Activated naive CD8-positive, alpha-beta T cell treated with anti-CD3 and anti-CD28 coated beads, Interleukin-2, amount 50 U/mL, for 24 hours (primary cell): ENCODE measurements around the gene GNAT1.
A peak's percentile ranks its signal among the peaks of the same experiment; 100 is the strongest.
"Not testable (repeated sequence)": the region's sequence is repeated elsewhere in the genome, so short reads cannot be mapped to it uniquely, and the experiment has no call there.

Experiments
- ATAC-seq: fragments of 150-1000 bp; cut with Tn5 transposase; one replicate; pipeline ENCODE4 v1.10.0; 2021
- DNase-seq: peaks from one replicate; pipeline ENCODE4 v3.0.0; 2021
- H3K27ac Mint-ChIP-seq: one replicate; pipeline ENCODE4 v1.8.0; 2021; ENCODE audit warnings: mild to moderate bottlenecking, mixed read lengths
- H3K27me3 Mint-ChIP-seq: one replicate; pipeline ENCODE4 v1.8.0; 2021; ENCODE audit warnings: mixed read lengths
- H3K36me3 Mint-ChIP-seq: one replicate; pipeline ENCODE4 v1.8.0; 2021; ENCODE audit warnings: low read depth, mixed read lengths
- H3K4me1 Mint-ChIP-seq: one replicate; pipeline ENCODE4 v1.8.0; 2021; ENCODE audit warnings: mixed read lengths
- H3K4me3 Mint-ChIP-seq: one replicate; pipeline ENCODE4 v1.8.0; 2021; ENCODE audit warnings: mild to moderate bottlenecking, moderate library complexity, mixed read lengths
- H3K9me3 Mint-ChIP-seq: one replicate; pipeline ENCODE4 v1.8.0; 2021; ENCODE audit warnings: mixed read lengths

The GNAT1 gene

DNA sequence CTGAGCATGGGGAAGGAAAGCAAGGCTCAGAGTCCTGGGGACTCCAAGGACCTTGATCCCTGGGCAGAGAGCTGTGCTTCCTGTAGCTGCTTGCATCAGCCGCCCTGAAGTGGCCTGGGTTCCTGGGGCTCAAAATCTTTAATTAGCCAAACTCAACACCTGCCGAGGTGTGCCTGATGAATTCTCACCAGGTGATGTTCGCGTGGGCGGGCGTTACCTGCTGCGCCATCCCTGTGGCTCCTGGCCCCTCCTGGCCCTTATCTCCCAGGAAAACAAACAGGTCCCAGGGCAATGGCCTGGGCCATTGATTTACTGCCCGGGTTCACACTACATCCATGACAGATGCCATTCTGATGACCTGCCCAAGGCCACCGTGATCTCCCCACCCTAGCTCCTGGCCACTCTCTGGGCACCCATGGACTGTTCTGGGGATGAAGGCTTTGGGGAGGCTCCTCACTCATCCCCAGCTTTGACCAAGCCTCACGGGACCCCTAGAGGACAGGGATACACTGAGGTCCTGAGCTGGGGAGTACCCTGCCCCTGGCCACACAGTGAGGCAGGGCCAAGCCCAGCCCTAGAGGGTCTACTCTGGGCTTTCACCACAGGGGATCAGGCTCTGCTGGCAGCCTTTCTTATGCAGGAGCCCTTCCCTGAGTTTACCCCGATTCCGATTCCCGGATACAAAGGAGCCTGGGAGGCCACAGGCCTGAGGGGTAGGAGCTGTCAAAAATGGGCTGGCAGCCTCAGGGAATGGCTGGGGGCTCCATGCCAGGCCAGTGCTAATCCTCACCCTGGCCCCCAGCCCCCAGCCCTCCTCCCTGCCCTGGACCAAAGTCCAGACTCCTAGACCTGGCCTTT is 19.3 kb downstream of the GNAT1 start:
- no peak overlapping the region for H3K4me3 Mint-ChIP-seq
- DNase-seq (no peak), ATAC-seq (no peak)
- H3K27me3 Mint-ChIP-seq, result peaks cover 19% of the 10 kb centered on the region
- H3K36me3 Mint-ChIP-seq, result no peaks in the 10 kb centered on the region
- H3K4me1 Mint-ChIP-seq, result peaks cover 4% of the 10 kb centered on the region
- no peak overlapping the region for H3K27ac Mint-ChIP-seq
- no peaks in the 10 kb centered on the region for H3K9me3 Mint-ChIP-seq

- not testable (repeated sequence) for H3K27ac Mint-ChIP-seq, DNase-seq, ATAC-seq, H3K36me3 Mint-ChIP-seq, H3K9me3 Mint-ChIP-seq, H3K4me1 Mint-ChIP-seq, H3K4me3 Mint-ChIP-seq
- H3K27me3 Mint-ChIP-seq, result peaks cover 16% of the 10 kb centered on the region
These were observed 19.9 kb downstream of the GNAT1 start for GRCh38 chr3:50211368-50211717.

- DNase-seq, result peak; percentile 71
- peak; percentile 90 for ATAC-seq
- H3K9me3 Mint-ChIP-seq, result no peaks in the 10 kb centered on the region
These were observed 20.5 kb downstream of the GNAT1 start for GRCh38 chr3:50211930-50212329.

DNA sequence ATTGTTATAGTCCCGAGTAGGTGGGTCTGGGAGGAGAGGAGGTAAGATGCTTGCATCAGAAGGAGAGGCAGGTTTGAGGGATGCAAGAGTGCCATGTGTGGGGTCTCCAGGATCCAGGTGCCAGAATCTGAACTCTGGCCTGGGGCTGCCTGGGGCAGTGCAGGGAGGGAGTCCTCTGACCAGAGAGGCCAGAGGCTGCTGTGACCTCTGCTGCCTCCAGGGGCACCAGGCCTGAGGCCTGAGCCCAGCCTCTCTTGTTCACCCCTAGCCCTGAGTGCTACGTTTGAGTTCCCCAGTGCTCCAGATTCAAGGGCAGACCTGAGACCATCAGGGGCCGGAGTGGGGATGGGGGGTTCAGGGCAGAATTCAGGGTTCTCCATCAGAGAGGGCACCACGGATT is 21.1 kb downstream of the GNAT1 start:
- no peaks in the 10 kb centered on the region for H3K9me3 Mint-ChIP-seq
- no peak overlapping the region for H3K4me3 Mint-ChIP-seq
- peaks cover 4% of the 10 kb centered on the region for H3K4me1 Mint-ChIP-seq
- ATAC-seq (no peak), DNase-seq (no peak)
- peaks cover 5% of the 10 kb centered on the region for H3K27me3 Mint-ChIP-seq
- no peaks in the 10 kb centered on the region for H3K36me3 Mint-ChIP-seq
- H3K27ac Mint-ChIP-seq, result no peak overlapping the region

More at GRCh38 chr3:50211930-50212329, 20.5 kb downstream of the GNAT1 start:
- H3K27me3 Mint-ChIP-seq, result peaks cover 10% of the 10 kb centered on the region
- H3K36me3 Mint-ChIP-seq, result no peaks in the 10 kb centered on the region
- H3K27ac Mint-ChIP-seq, result no peak overlapping the region
- no peak overlapping the region for H3K4me3 Mint-ChIP-seq
- H3K4me1 Mint-ChIP-seq, result peaks cover 4% of the 10 kb centered on the region

GRCh38 chr3:50212971-50213370 is 21.6 kb downstream of the GNAT1 start:
- H3K9me3 Mint-ChIP-seq, result no peaks in the 10 kb centered on the region

DNA sequence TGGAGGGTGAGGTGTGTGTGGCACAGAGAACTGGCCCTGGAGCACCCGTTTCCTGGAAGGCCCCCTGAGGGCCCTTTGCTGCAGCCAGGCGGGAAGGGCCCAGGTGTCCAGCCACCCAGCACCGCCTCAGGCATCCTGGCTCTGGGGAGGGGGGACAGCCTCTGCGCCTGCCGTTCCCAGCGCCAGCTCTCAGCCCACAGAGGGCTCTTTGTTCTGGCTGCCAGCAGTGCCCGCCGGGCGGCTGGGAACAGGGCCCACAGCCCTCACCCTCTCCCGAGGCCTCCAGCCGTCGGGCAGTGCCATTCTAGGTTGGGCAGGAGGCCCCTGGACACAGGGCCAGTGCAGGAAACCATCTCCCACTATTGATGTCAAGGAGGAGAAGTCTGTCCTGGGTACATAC is 22.0 kb downstream of the GNAT1 start:
- no peaks in the 10 kb centered on the region for H3K9me3 Mint-ChIP-seq
- no peak overlapping the region for H3K4me3 Mint-ChIP-seq

More at GRCh38 chr3:50212971-50213370, 21.6 kb downstream of the GNAT1 start:
- DNase-seq, result no peak
- Mint-ChIP-seq H3K4me3 (no peak overlapping the region), H3K27ac (no peak overlapping the region), H3K4me1 (peaks cover 4% of the 10 kb centered on the region), H3K27me3 (peaks cover 5% of the 10 kb centered on the region), H3K36me3 (no peaks in the 10 kb centered on the region)
- ATAC-seq, result no peak

DNA sequence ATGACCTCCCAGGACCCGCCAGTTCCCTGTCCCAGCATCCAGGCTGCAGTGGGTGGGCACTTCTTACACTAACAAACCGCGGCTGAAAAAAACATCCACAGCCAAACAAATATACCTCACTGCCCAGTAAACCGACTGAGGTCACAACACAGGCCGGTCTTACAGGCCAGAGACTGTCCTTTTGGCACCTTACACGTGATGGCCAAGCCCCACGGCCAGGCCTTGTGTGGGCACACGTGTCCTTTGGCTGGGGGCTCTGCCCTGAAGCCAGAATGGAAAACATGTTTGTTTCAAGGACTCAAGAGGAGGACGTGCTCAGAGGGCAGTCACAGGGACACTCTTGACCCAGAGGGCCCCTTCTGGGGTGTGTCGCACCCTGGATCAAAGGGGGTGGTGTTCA is 23.4 kb downstream of the GNAT1 start:
- H3K4me3 Mint-ChIP-seq, result no peak overlapping the region

More for the DNA sequence above, 22.0 kb downstream of the GNAT1 start:
- H3K36me3 Mint-ChIP-seq, result no peaks in the 10 kb centered on the region
- DNase-seq (no peak), ATAC-seq (no peak)
- H3K27me3 Mint-ChIP-seq, result peaks cover 5% of the 10 kb centered on the region
- no peak overlapping the region for H3K27ac Mint-ChIP-seq
- peaks cover 4% of the 10 kb centered on the region for H3K4me1 Mint-ChIP-seq

DNA sequence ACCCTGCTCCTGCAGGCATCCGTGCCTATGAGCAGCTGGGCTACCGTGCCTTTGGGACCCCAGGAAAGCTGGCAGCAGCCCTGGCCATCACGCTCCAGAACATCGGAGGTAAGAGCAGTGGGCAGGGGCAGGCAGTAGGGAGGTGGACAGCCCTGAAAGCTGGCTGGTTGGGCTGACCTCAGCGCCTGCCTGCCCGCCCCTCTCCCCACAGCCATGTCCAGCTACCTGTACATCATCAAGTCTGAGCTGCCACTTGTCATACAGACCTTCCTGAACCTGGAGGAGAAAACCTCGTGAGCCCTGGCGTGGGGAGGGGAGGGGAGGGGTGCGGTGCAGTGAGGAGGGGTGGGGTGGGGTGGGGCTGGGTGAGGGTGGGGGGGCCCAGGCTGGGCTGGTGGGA is 24.1 kb downstream of the GNAT1 start:
- ATAC-seq (no peak), DNase-seq (no peak)
- Mint-ChIP-seq H3K27ac (no peak overlapping the region), H3K27me3 (no peaks in the 10 kb centered on the region), H3K9me3 (no peaks in the 10 kb centered on the region), H3K36me3 (no peaks in the 10 kb centered on the region), H3K4me1 (peaks cover 4% of the 10 kb centered on the region), H3K4me3 (no peak overlapping the region)

More for the DNA sequence above, 23.4 kb downstream of the GNAT1 start:
- ATAC-seq (no peak), DNase-seq (no peak)
- no peaks in the 10 kb centered on the region for H3K36me3 Mint-ChIP-seq
- no peaks in the 10 kb centered on the region for H3K27me3 Mint-ChIP-seq
- H3K9me3 Mint-ChIP-seq, result no peaks in the 10 kb centered on the region
- H3K27ac Mint-ChIP-seq, result no peak overlapping the region
- H3K4me1 Mint-ChIP-seq, result peaks cover 4% of the 10 kb centered on the region

DNA sequence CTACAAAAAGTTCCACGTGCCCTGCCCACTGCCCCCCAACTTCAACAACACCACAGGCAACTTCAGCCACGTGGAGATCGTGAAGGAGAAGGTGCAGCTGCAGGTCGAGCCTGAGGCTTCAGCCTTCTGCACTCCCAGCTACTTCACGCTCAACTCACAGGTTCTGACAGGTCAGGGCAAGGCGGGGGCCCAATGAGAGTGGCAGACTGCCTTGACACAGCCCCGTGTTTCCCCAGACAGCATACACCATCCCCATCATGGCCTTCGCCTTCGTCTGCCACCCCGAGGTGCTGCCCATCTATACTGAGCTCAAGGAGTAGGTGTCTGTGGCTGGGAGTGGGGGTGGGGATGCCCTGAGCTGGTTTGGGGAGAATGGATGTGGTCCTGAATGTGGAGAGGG is 26.3 kb downstream of the GNAT1 start:
- Mint-ChIP-seq H3K4me1 (no peaks in the 10 kb centered on the region), H3K36me3 (no peaks in the 10 kb centered on the region), H3K27ac (no peak overlapping the region), H3K4me3 (no peak overlapping the region), H3K27me3 (no peaks in the 10 kb centered on the region), H3K9me3 (no peaks in the 10 kb centered on the region)
- DNase-seq (no peak), ATAC-seq (no peak)

DNA sequence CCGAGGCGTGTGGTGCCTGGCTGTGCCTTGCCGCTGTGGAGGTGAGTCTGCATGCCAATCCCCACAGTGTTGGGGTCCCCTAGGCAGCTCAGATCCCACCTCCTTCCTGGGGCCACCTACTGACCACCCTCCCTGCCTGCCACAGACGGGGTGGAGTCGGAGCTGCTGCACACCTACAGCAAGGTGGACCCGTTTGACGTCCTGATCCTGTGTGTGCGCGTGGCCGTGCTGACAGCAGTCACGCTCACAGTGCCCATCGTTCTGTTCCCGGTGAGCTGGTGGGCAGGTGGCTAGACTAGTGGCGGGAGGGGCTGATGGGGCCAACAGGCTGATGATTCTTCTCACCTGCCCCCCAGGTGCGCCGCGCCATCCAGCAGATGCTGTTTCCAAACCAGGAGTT is 27.0 kb downstream of the GNAT1 start:
- H3K27me3 Mint-ChIP-seq, result no peaks in the 10 kb centered on the region
- H3K4me1 Mint-ChIP-seq, result no peaks in the 10 kb centered on the region
- ATAC-seq (no peak), DNase-seq (no peak)
- no peak overlapping the region for H3K27ac Mint-ChIP-seq
- no peak overlapping the region for H3K4me3 Mint-ChIP-seq
- H3K9me3 Mint-ChIP-seq, result no peaks in the 10 kb centered on the region
- H3K36me3 Mint-ChIP-seq, result no peaks in the 10 kb centered on the region

- ATAC-seq (no peak), DNase-seq (no peak)
- Mint-ChIP-seq H3K9me3 (no peaks in the 10 kb centered on the region), H3K36me3 (no peaks in the 10 kb centered on the region), H3K27ac (no peak overlapping the region), H3K4me1 (no peaks in the 10 kb centered on the region), H3K27me3 (peaks cover 3% of the 10 kb centered on the region), H3K4me3 (no peak overlapping the region)
These were observed 27.9 kb downstream of the GNAT1 start for GRCh38 chr3:50219285-50219684.

GRCh38 chr3:50220109-50220508 is 28.7 kb downstream of the GNAT1 start:
- no peaks in the 10 kb centered on the region for H3K4me1 Mint-ChIP-seq
- H3K4me3 Mint-ChIP-seq, result no peak overlapping the region
- H3K9me3 Mint-ChIP-seq, result no peaks in the 10 kb centered on the region

DNA sequence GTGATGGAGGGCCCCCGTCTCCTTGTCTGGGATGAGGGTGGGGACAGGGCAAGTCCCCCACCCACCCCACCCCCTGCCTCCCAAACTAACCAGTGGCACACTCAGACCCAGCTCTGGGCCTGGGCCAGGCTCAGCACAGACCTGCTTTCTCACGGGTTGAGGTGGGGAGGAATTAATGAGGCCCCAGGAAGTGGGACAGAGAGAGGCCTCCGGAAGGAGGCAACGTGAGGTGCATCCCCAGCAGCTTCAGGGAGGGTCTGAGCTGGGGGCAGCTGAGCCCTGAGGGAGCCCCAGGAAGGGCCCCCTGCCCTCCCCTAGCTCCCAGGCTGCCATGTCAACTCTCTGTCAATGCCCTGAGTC is 29.6 kb downstream of the GNAT1 start:
- Mint-ChIP-seq H3K4me1 (peaks cover 7% of the 10 kb centered on the region), H3K27ac (no peak overlapping the region)

More at GRCh38 chr3:50220109-50220508, 28.7 kb downstream of the GNAT1 start:
- H3K27me3 Mint-ChIP-seq, result peaks cover 8% of the 10 kb centered on the region
- H3K27ac Mint-ChIP-seq, result no peak overlapping the region
- H3K36me3 Mint-ChIP-seq, result no peaks in the 10 kb centered on the region
- ATAC-seq, result no peak
- no peak for DNase-seq

GRCh38 chr3:50221411-50222168 is 30.2 kb downstream of the GNAT1 start:
- H3K4me1 Mint-ChIP-seq, result peaks cover 10% of the 10 kb centered on the region
- no peak overlapping the region for H3K4me3 Mint-ChIP-seq
- ATAC-seq (no peak), DNase-seq (no peak)
- H3K27me3 Mint-ChIP-seq, result peaks cover 8% of the 10 kb centered on the region
- no peaks in the 10 kb centered on the region for H3K36me3 Mint-ChIP-seq
- no peak overlapping the region for H3K27ac Mint-ChIP-seq
- no peaks in the 10 kb centered on the region for H3K9me3 Mint-ChIP-seq

More for the DNA sequence above, 29.6 kb downstream of the GNAT1 start:
- DNase-seq (no peak), ATAC-seq (no peak)
- H3K4me3 Mint-ChIP-seq, result no peak overlapping the region
- peaks cover 8% of the 10 kb centered on the region for H3K27me3 Mint-ChIP-seq
- H3K36me3 Mint-ChIP-seq, result no peaks in the 10 kb centered on the region
- H3K9me3 Mint-ChIP-seq, result no peaks in the 10 kb centered on the region

DNA sequence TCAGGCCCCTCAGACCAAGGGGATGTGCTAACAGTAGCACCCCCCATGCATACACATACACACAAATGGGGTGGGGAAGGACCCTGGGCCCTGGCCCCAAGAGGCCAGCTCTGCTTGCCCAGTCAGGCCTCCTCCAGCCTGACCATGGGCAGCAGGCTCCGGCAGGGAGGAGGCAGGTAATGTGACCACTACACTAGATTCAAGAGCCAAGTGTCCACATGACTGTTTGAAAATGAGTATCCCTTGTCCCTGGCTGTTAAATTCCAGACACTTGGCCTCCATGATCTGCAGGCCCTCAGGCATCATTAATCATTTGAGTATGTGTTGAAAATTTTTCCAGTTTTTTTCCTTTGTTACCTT is 30.7 kb downstream of the GNAT1 start:
- Mint-ChIP-seq H3K27ac (no peak overlapping the region), H3K9me3 (no peaks in the 10 kb centered on the region), H3K4me1 (peaks cover 15% of the 10 kb centered on the region), H3K4me3 (no peak overlapping the region), H3K27me3 (peaks cover 8% of the 10 kb centered on the region), H3K36me3 (no peaks in the 10 kb centered on the region)
- DNase-seq (no peak), ATAC-seq (no peak)
